T-helper 1 cell (primary cell): Measurements from ENCODE around the gene PLEKHM1.

ENCODE experiments used
- DNase-seq, 5 donors: peaks; one replicate each; pipeline ENCODE4 v3.0.0-alpha.2; 2012 to 2020

PLEKHM1 gene

GRCh38 chr17:45396496-45397205, 93.9 kb downstream of the PLEKHM1 start:
- DNase-seq = no peak

GRCh38 chr17:45395569-45396415, 94.7 kb downstream of the PLEKHM1 start:
- DNase-seq = no peak

GRCh38 chr17:45394913-45395568, 95.5 kb downstream of the PLEKHM1 start:
- peak in 2 of 5 donors; percentile 25 to 27 for DNase-seq

GRCh38 chr17:45394564-45394912, 96.0 kb downstream of the PLEKHM1 start:
- DNase-seq = no peak

- no peak for DNase-seq
These were observed 96.4 kb downstream of the PLEKHM1 start for GRCh38 chr17:45394091-45394490.

GRCh38 chr17:45393411-45393810, 97.1 kb downstream of the PLEKHM1 start:
- DNase-seq = no peak

GRCh38 chr17:45391918-45392317, 98.6 kb downstream of the PLEKHM1 start:
- DNase-seq = no peak

GRCh38 chr17:45391291-45391690, 99.2 kb downstream of the PLEKHM1 start:
- no peak for DNase-seq

- DNase-seq = no peak
These were observed 101.2 kb downstream of the PLEKHM1 start for GRCh38 chr17:45389354-45389753.

- peak in 1 of 5 donors; percentile 25 for DNase-seq
These were observed 101.8 kb downstream of the PLEKHM1 start for GRCh38 chr17:45388604-45389325.

- DNase-seq = no peak
These were observed 102.8 kb downstream of the PLEKHM1 start for GRCh38 chr17:45387739-45388138.

- DNase-seq = no peak
These were observed 104.3 kb downstream of the PLEKHM1 start for GRCh38 chr17:45386178-45386577.
